AG09319 (cell line): ENCODE results near the gene SIDT2.

Experiments
- DNase-seq: peaks from one replicate; pipeline ENCODE4 v3.0.0-alpha.2; 2010; ENCODE audit warnings: low read depth; ENCODE audit errors: extremely low read depth
- TF ChIP-seq, protein P1 (sequence below): IDR thresholded peaks from 2 replicates; pipeline ENCODE4 v1.5.1; 2011; ENCODE audit warnings: low read depth, mild to moderate bottlenecking, inconsistent platforms, low read length, moderate library complexity

The SIDT2 gene

DNA sequence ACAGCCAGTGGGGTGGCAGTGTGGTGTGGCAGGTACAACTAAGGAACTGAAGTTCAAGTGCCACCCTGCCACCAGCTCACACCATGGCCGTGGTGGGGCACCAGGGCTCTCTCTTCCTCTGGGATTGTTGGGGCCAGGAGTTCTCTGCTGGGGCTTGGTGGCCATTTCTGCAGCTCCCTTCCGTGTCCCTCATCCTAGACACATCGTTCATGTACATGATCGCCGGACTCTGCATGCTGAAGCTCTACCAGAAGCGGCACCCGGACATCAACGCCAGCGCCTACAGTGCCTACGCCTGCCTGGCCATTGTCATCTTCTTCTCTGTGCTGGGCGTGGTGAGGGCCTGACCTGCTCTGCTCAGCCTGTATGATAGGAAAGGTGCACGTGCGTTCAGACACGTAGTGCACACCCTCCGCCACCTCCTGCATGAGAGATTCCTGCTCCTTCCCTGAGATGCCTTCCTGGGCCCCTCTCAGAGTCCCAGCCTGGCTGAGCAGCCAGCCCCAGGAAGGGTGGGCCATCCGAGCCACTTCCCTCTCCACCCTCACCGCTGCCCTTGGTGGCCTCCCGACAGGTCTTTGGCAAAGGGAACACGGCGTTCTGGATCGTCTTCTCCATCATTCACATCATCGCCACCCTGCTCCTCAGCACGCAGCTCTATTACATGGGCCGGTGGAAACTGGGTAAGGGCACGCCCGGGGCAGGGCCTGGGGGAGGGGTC, 13.3 kb downstream of the SIDT2 start:
- no peak for DNase-seq

DNA sequence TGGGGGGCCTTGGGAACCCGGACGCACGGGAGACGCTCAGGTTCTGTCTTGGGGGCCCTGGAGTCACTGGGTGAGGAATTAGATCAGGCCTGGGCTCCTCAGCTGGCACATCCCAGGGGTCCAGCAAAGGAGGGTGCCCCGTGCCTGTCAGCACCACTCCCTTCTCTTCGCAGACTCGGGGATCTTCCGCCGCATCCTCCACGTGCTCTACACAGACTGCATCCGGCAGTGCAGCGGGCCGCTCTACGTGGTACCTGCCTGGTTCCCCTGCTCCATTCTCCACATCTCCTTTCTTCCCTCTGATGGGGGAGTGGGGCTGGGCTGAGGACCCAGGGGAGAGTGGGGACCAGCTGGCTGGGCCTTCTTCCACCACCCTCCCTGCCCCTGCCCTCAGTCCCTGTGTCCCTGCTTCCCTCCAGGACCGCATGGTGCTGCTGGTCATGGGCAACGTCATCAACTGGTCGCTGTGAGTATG, 13.9 kb downstream of the SIDT2 start:
- TF ChIP-seq, protein P1, sequence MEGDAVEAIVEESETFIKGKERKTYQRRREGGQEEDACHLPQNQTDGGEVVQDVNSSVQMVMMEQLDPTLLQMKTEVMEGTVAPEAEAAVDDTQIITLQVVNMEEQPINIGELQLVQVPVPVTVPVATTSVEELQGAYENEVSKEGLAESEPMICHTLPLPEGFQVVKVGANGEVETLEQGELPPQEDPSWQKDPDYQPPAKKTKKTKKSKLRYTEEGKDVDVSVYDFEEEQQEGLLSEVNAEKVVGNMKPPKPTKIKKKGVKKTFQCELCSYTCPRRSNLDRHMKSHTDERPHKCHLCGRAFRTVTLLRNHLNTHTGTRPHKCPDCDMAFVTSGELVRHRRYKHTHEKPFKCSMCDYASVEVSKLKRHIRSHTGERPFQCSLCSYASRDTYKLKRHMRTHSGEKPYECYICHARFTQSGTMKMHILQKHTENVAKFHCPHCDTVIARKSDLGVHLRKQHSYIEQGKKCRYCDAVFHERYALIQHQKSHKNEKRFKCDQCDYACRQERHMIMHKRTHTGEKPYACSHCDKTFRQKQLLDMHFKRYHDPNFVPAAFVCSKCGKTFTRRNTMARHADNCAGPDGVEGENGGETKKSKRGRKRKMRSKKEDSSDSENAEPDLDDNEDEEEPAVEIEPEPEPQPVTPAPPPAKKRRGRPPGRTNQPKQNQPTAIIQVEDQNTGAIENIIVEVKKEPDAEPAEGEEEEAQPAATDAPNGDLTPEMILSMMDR: no peak
- no peak for DNase-seq

More for the DNA sequence above, 13.3 kb downstream of the SIDT2 start:
- TF ChIP-seq, protein P1: no peak

DNA sequence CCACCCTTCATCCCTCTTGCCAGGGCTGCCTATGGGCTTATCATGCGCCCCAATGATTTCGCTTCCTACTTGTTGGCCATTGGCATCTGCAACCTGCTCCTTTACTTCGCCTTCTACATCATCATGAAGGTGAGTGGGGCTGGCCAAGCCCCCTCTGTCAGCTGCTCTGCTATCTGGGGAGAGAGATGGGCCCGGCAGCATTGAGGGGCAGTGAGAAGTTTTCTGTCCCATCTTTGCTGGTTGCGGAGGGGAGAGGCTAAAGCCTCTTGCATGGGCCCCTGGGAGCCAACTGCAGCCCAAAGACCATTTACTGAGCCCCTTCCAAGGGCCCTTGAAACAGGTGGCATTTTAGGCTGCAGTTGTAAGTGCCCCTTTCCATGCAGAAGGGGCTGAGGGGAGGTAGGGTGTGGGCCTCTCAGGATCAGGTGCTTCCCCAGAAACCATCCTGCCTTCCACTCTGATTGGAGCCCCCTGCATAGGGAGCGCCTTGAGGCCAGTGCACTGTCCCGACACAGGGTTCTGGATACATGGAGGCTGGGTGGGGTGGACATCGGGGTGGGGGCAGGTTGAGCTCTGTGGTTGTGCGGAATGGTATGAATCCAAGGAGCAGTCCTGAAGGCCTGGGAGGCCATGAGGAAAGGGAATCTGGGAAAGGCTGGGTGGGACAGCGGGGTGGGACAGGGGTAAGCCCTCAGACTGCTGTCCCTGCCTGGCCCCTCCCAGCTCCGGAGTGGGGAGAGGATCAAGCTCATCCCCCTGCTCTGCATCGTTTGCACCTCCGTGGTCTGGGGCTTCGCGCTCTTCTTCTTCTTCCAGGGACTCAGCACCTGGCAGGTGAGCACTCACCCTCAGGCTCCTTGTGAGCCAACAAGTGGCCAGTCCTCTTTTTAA, 14.8 kb downstream of the SIDT2 start:
- DNase-seq: no peak
- TF ChIP-seq, protein P1: no peak

DNA sequence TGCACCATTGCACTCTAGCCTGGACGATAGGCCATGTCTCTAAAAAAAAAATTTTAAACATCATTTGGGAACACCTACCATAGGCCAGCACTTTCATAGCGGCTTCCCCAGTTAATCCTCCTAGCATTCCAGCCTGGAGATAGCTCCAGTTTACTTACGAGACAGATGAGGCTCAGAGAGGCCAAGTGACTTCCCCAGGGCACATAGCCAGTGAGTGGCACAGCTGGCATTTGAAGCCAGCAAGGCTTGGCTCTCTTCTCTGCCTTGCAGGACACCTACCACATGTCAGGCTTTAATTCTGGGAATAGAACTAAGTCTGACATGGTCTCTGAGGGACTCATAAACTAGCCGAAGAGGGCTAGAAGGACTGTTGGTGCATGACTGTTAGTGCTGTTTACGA, 15.7 kb downstream of the SIDT2 start:
- TF ChIP-seq, protein P1: no peak
- no peak for DNase-seq

DNA sequence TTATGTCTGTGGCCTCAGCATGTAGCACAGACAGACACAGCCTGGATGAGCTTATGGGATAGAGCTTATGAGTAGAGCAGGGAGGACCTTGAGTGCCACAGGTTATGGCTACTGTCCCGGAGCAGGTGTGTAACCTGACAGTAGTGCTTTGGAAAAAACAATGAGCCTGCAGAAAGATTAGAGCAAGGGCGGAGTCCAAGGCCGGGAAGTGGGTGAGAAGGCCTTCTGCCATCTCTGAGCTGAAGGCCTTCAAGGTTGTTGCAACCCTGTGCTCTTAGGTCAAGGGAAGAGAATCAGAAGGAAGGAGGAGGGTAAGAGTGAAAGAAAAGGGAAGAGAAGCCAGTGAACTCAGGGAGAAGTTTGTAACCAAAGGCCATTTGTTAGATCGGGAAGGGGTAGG, 16.7 kb downstream of the SIDT2 start:
- DNase-seq: no peak
- TF ChIP-seq, protein P1: no peak

DNA sequence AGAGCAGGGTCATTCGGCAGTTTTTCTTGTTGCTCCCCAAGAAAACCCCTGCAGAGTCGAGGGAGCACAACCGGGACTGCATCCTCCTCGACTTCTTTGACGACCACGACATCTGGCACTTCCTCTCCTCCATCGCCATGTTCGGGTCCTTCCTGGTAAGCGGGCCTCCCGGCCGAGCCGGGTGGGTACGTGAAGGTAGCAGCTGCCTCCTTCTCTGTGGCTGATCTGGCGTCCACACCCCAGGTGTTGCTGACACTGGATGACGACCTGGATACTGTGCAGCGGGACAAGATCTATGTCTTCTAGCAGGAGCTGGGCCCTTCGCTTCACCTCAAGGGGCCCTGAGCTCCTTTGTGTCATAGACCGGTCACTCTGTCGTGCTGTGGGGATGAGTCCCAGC, 17.2 kb downstream of the SIDT2 start:
- TF ChIP-seq, protein P1: no peak
- no peak for DNase-seq

DNA sequence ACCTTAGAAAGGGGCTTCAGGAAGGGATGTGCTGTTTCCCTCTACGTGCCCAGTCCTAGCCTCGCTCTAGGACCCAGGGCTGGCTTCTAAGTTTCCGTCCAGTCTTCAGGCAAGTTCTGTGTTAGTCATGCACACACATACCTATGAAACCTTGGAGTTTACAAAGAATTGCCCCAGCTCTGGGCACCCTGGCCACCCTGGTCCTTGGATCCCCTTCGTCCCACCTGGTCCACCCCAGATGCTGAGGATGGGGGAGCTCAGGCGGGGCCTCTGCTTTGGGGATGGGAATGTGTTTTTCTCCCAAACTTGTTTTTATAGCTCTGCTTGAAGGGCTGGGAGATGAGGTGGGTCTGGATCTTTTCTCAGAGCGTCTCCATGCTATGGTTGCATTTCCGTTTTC, 18.5 kb downstream of the SIDT2 start:
- no peak for DNase-seq
- TF ChIP-seq, protein P1: no peak
